ENCODE measurements around the gene SERTAD2. TPM values are rescaled to one million over a fixed set of nuclear protein-coding genes. Genes with fewer than 3 reads are reported as not detected.

Gene SERTAD2
- total and polyA plus RNA-seq, 2 experiments from 2014 or later: 6.2 to 6.4 TPM

GRCh38 chr2:64623242-64623850 is 30.4 kb downstream of the SERTAD2 start (continued):
- TF ChIP-seq CREB1 (CRISPR knock-in tag; IDR thresholded peaks at IDR 0.05; ENCODE audit: low read depth) (no peak), CTCF (conservative IDR thresholded peaks at IDR 0.05; ENCODE audit: low read depth in 2 of 2) (no peak)

- H3K4me3 Mint-ChIP-seq: no peak overlapping the region
- H2AFZ ChIP-seq: peak overlapping the region; percentile 18
- no peaks in the 10 kb centered on the region for H3K27me3 ChIP-seq (ENCODE audit: insufficient read depth)
- TF ChIP-seq EZH2 (IDR thresholded peaks at IDR 0.05; ENCODE audit: low read depth, unreplicated experiment): no peak
- TF ChIP-seq ETS1 (IDR thresholded peaks at IDR 0.05): no peak
- peak; percentile 33 to 49; a peak in 3 of 4 replicates for TF ChIP-seq CTCF (conservative IDR thresholded peaks at IDR 0.05; ENCODE audit: low read depth in 2 of 2)
- no peak overlapping the region for H3K27ac ChIP-seq (ENCODE audit: low read depth)
- H3K4me1 Mint-ChIP-seq: peaks cover 48% of the 10 kb centered on the region
- H3K4me2 ChIP-seq: no peak overlapping the region
- ATAC-seq (peak; percentile 64), DNase-seq (ENCODE audit: low spot score) (peak; percentile 71)
- H3K4me3 ChIP-seq: no peak overlapping the region
- H4K20me1 ChIP-seq (replicated peaks; ENCODE audit: insufficient read depth): no peaks in the 10 kb centered on the region
- no peaks in the 10 kb centered on the region for H3K9me3 Mint-ChIP-seq
- H3K9me2 ChIP-seq (ENCODE audit: insufficient read depth): no peaks in the 10 kb centered on the region
- no peaks in the 10 kb centered on the region for H3K36me3 ChIP-seq (ENCODE audit: insufficient read depth)
- no peaks in the 10 kb centered on the region for H3K36me3 Mint-ChIP-seq (ENCODE audit: low read depth)
- H3K4me1 ChIP-seq (ENCODE audit: insufficient read depth): peaks cover 26% of the 10 kb centered on the region
- H3K27me3 Mint-ChIP-seq (ENCODE audit: insufficient read depth, low read depth, poor library complexity): peaks cover 12% of the 10 kb centered on the region
- no peaks in the 10 kb centered on the region for H3F3A ChIP-seq (replicated peaks; ENCODE audit: low read depth)
- peak overlapping the region; percentile 53; the same call in 1 of the 2 replicates for H3K27ac Mint-ChIP-seq
- H3K79me2 ChIP-seq (replicated peaks; ENCODE audit: insufficient read depth): no peaks in the 10 kb centered on the region
Measured at GRCh38 chr2:64622443-64623241, 31.1 kb downstream of the SERTAD2 start.

GRCh38 chr2:64620661-64621060 is 33.1 kb downstream of the SERTAD2 start:
- Histone ChIP-seq H3K36me3 (ENCODE audit: insufficient read depth) (no peaks in the 10 kb centered on the region), H2AFZ (no peak overlapping the region), H3F3A (replicated peaks; ENCODE audit: low read depth) (no peaks in the 10 kb centered on the region), H3K4me2 (peak overlapping the region; percentile 40; the same call in 1 of the 2 replicates), H3K4me1 (ENCODE audit: insufficient read depth) (peaks cover 32% of the 10 kb centered on the region), H3K27ac (ENCODE audit: low read depth) (no peak overlapping the region), H3K4me3 (no peak overlapping the region), H3K27me3 (ENCODE audit: insufficient read depth) (no peaks in the 10 kb centered on the region), H4K20me1 (replicated peaks; ENCODE audit: insufficient read depth) (no peaks in the 10 kb centered on the region), H3K79me2 (replicated peaks; ENCODE audit: insufficient read depth) (no peaks in the 10 kb centered on the region), H3K9me2 (ENCODE audit: insufficient read depth) (no peaks in the 10 kb centered on the region)
- DNase-seq (ENCODE audit: low spot score) (no peak), ATAC-seq (no peak)
- peaks cover 12% of the 10 kb centered on the region for H3K27me3 Mint-ChIP-seq (ENCODE audit: insufficient read depth, low read depth, poor library complexity)
- no peaks in the 10 kb centered on the region for H3K36me3 Mint-ChIP-seq (ENCODE audit: low read depth)
- H3K4me1 Mint-ChIP-seq: peaks cover 53% of the 10 kb centered on the region
- 0 out of 3 replicates have a peak overlapping the region, but pooled peaks have one; percentile 0 for H3K4me3 Mint-ChIP-seq
- no peaks in the 10 kb centered on the region for H3K9me3 Mint-ChIP-seq
- no peak overlapping the region for H3K27ac Mint-ChIP-seq
- TF ChIP-seq NANOG (IDR thresholded peaks at IDR 0.05; ENCODE audit: borderline replicate concordance) (no peak), POLR2AphosphoS5 (IDR thresholded peaks at IDR 0.05; ENCODE audit: low read depth) (no peak), EZH2phosphoT487 (IDR thresholded peaks at IDR 0.05; ENCODE audit: unreplicated experiment) (no peak), CTCF (conservative IDR thresholded peaks at IDR 0.05; ENCODE audit: low read depth in 2 of 2) (no peak), REST (IDR thresholded peaks at IDR 0.05; ENCODE audit: unreplicated experiment) (no peak), EZH2 (IDR thresholded peaks at IDR 0.05; ENCODE audit: low read depth, unreplicated experiment) (no peak), CREB1 (CRISPR knock-in tag; IDR thresholded peaks at IDR 0.05; ENCODE audit: low read depth) (no peak)

Data from GM23338 (cell line).